H1 (cell line): ENCODE measurements around the gene TAF13. TPM values are rescaled to one million over a fixed set of nuclear protein-coding genes. Genes with fewer than 3 reads are reported as not detected.

ENCODE experiments used
- CTCF ChIA-PET: fragments of 300-600 bp; sonication (Branson Sonifier 250); formaldehyde crosslinking; loops from one replicate; lab custom pipeline; 2021; ENCODE audit not compliant: partially characterized antibody; lab: Charles Lee
- POLR2A ChIA-PET: fragments of 300-600 bp; sonication (Branson Sonifier 250); formaldehyde crosslinking; loops from one replicate; lab custom pipeline; 2021; ENCODE audit warnings: inconsistent platforms; ENCODE audit not compliant: partially characterized antibody; lab: Charles Lee
- DNase-seq, 2 experiments: peaks; one replicate each; pipeline versions ENCODE4 v3.0.0 to v3.0.0-alpha.2; 2010 to 2022; ENCODE audit warnings: low spot score in 2 of 2, low read depth in 1 of 2, mixed read lengths in 1 of 2
- FAIRE-seq: peaks from 2 replicates; lab custom pipeline; 2011; peaks lifted over from hg19 to GRCh38; lab: Jason Lieb, UNC
- H2AFZ ChIP-seq: 2 replicates; pipeline ENCODE4 v1.8.1; 2012; ENCODE audit warnings: low read length, inconsistent platforms
- H2AK5ac ChIP-seq: 2 replicates; pipeline ENCODE4 v1.6.1; 2013; ENCODE audit warnings: low read depth, low read length
- H2BK120ac ChIP-seq: replicated peaks from 2 replicates; pipeline ENCODE3; 2013; ENCODE audit warnings: low read depth, low read length, inconsistent platforms
- H2BK12ac ChIP-seq: 2 replicates; pipeline ENCODE4 v1.6.1; 2013; ENCODE audit warnings: low read depth, low read length
- H2BK15ac ChIP-seq: 2 replicates; pipeline ENCODE4 v1.6.1; 2013; ENCODE audit warnings: low read length
- H2BK20ac ChIP-seq: 2 replicates; pipeline ENCODE4 v1.6.1; 2013; ENCODE audit warnings: low read length
- H2BK5ac ChIP-seq: 2 replicates; pipeline ENCODE4 v1.6.1; 2013; ENCODE audit warnings: low read depth, low read length
- H3K14ac ChIP-seq: 2 replicates; pipeline ENCODE4 v1.6.1; 2013; ENCODE audit warnings: inconsistent platforms; ENCODE audit not compliant: insufficient read length
- H3K18ac ChIP-seq: 2 replicates; pipeline ENCODE4 v1.6.1; 2013; ENCODE audit warnings: low read length; ENCODE audit errors: extremely low read depth
- H3K23ac ChIP-seq: 2 replicates; pipeline ENCODE4 v1.6.1; 2013; ENCODE audit warnings: inconsistent platforms; ENCODE audit not compliant: insufficient read length
- H3K23me2 ChIP-seq: 2 replicates; pipeline ENCODE4 v1.6.1; 2013; ENCODE audit warnings: low read depth, low read length
- H3K27ac ChIP-seq: 2 replicates; pipeline ENCODE4 v1.6.1; 2011; ENCODE audit warnings: low read depth, low read length, inconsistent platforms
- H3K27me3 ChIP-seq, 4 experiments: replicated peaks in 1 of 4; 1 replicate in 1 of 4; 2 replicates in 3 of 4; pipeline versions ENCODE4 v1.6.1 to v1.8.1; 2011 to 2013; ENCODE audit warnings: low read length in 3 of 4, mild to moderate bottlenecking in 3 of 4, inconsistent platforms in 2 of 4, mixed read lengths in 2 of 4, moderate library complexity in 1 of 4; ENCODE audit not compliant: control insufficient read depth in 3 of 4, insufficient read depth in 3 of 4; ENCODE audit errors: extremely low read depth in 1 of 4
- H3K36me3 ChIP-seq, 4 experiments: 2 replicates each; pipeline versions ENCODE4 v1.6.1 to v1.8.1; 2011 to 2013; ENCODE audit warnings: mild to moderate bottlenecking in 4 of 4, low read length in 3 of 4, moderate library complexity in 2 of 4, control low read depth in 1 of 4, inconsistent platforms in 1 of 4; ENCODE audit not compliant: insufficient read depth in 4 of 4, control insufficient read depth in 2 of 4
- H3K4ac ChIP-seq: replicated peaks from 2 replicates; pipeline ENCODE3; 2013; ENCODE audit warnings: low read length, low read depth, mixed read lengths, inconsistent platforms; ENCODE audit not compliant: insufficient read length
- H3K4me1 ChIP-seq, 4 experiments: replicated peaks in 1 of 4; 1 replicate in 1 of 4; 2 replicates in 3 of 4; pipeline versions ENCODE4 v1.6.1 to v1.8.1; 2011 to 2013; ENCODE audit warnings: low read length in 3 of 4, inconsistent platforms in 2 of 4, mixed read lengths in 1 of 4; ENCODE audit not compliant: insufficient read depth in 4 of 4, control insufficient read depth in 3 of 4
- H3K4me2 ChIP-seq, 2 experiments: 2 replicates each; pipeline versions ENCODE4 v1.6.1 to v1.8.1; 2011 to 2013; ENCODE audit warnings: low read depth in 2 of 2, low read length in 2 of 2, control low read depth in 1 of 2, inconsistent platforms in 1 of 2, mild to moderate bottlenecking in 1 of 2; ENCODE audit not compliant: insufficient read depth in 1 of 2
- H3K4me3 ChIP-seq, 4 experiments: fragments of 200-600, 300-600 bp in 1 of 4; sonication (generic), shearing (Covaris generic), sonication (Bioruptor Twin) in 1 of 4; 2 replicates each; pipeline versions ENCODE4 v1.5.1 to v1.8.1; 2011 to 2016; ENCODE audit warnings: low read length in 4 of 4, low read depth in 3 of 4, control low read depth in 2 of 4, inconsistent platforms in 2 of 4, mild to moderate bottlenecking in 2 of 4, mixed read lengths in 1 of 4, moderate library complexity in 1 of 4; ENCODE audit not compliant: insufficient read depth in 2 of 4; ENCODE audit errors: extremely low read depth in 1 of 4
- H3K56ac ChIP-seq: replicated peaks from 2 replicates; pipeline ENCODE3; 2013; ENCODE audit warnings: low read depth, mild to moderate bottlenecking, mixed read lengths, low read length, inconsistent platforms; ENCODE audit not compliant: insufficient read length
- H3K79me1 ChIP-seq: 2 replicates; pipeline ENCODE4 v1.6.1; 2013; ENCODE audit warnings: low read depth, low read length, control low read depth
- H3K79me2 ChIP-seq, 2 experiments: 2 replicates each; pipeline versions ENCODE4 v1.6.1 to v1.8.1; 2012 to 2013; ENCODE audit warnings: low read length in 2 of 2, mild to moderate bottlenecking in 2 of 2, inconsistent platforms in 1 of 2; ENCODE audit not compliant: insufficient read depth in 2 of 2, control insufficient read depth in 1 of 2
- H3K9ac ChIP-seq, 4 experiments: replicated peaks in 1 of 4; 1 replicate in 1 of 4; 2 replicates in 3 of 4; pipeline versions ENCODE4 v1.6.1 to v1.8.1; 2011 to 2013; ENCODE audit warnings: low read depth in 3 of 4, low read length in 3 of 4, control low read depth in 2 of 4, mild to moderate bottlenecking in 2 of 4, moderate library complexity in 2 of 4, inconsistent platforms in 1 of 4; ENCODE audit errors: extremely low read depth in 1 of 4
- H3K9me3 ChIP-seq, 2 experiments: 2 replicates each; pipeline versions ENCODE4 v1.6.1 to v1.8.1; 2012 to 2013; ENCODE audit warnings: mild to moderate bottlenecking in 2 of 2, moderate library complexity in 2 of 2, control low read depth in 1 of 2, inconsistent platforms in 1 of 2, low read depth in 1 of 2, low read length in 1 of 2, mixed read lengths in 1 of 2; ENCODE audit not compliant: insufficient read depth in 2 of 2
- H4K20me1 ChIP-seq, 2 experiments: replicated peaks in 1 of 2; 2 replicates each; pipeline versions ENCODE3 to v1.8.1; 2011 to 2013; ENCODE audit warnings: inconsistent platforms in 2 of 2, low read length in 2 of 2, mild to moderate bottlenecking in 1 of 2; ENCODE audit not compliant: insufficient read depth in 2 of 2, control insufficient read depth in 1 of 2
- H4K5ac ChIP-seq: 2 replicates; pipeline ENCODE4 v1.6.1; 2013; ENCODE audit warnings: low read length, low read depth, mixed read lengths, inconsistent platforms; ENCODE audit not compliant: insufficient read length
- H4K8ac ChIP-seq: 2 replicates; pipeline ENCODE4 v1.8.0; 2013; ENCODE audit warnings: mild to moderate bottlenecking, moderate library complexity, low read length, inconsistent platforms; ENCODE audit not compliant: insufficient read depth; ENCODE audit errors: extremely low read depth
- H4K91ac ChIP-seq: replicated peaks from 2 replicates; pipeline ENCODE3; 2013; ENCODE audit warnings: low read length, mixed read lengths, inconsistent platforms; ENCODE audit not compliant: insufficient read length
- ATF2 ChIP-seq: IDR thresholded peaks from 2 replicates; pipeline ENCODE4 v1.6.1; 2012; ENCODE audit warnings: low read length, inconsistent platforms
- BACH1 ChIP-seq: IDR thresholded peaks from 2 replicates; pipeline ENCODE4 v1.6.1; 2012; ENCODE audit warnings: low read length, improper control_type of control experiment
- BCL11A ChIP-seq, 2 experiments: IDR thresholded peaks; one replicate each; pipeline ENCODE4 v1.6.1; 2011; ENCODE audit warnings: low read depth in 2 of 2, low read length in 2 of 2, mild to moderate bottlenecking in 2 of 2
- CEBPB ChIP-seq: IDR thresholded peaks from 2 replicates; pipeline ENCODE4 v1.6.1; 2012; ENCODE audit warnings: low read depth, low read length
- CREB1 ChIP-seq: IDR thresholded peaks from 2 replicates; pipeline ENCODE4 v1.6.1; 2012; ENCODE audit warnings: inconsistent platforms
- CTBP2 ChIP-seq: IDR thresholded peaks from 2 replicates; pipeline ENCODE4 v1.7.0; 2011; ENCODE audit warnings: borderline replicate concordance, mild to moderate bottlenecking, moderate library complexity, mixed read lengths, low read length; ENCODE audit not compliant: insufficient read depth, insufficient read length
- HDAC2 ChIP-seq, 2 experiments: fragments of 300-600 bp in 1 of 2; sonication (generic) in 1 of 2; IDR thresholded peaks; 2 replicates each; pipeline ENCODE4 v1.6.1; 2011 to 2012; ENCODE audit warnings: low read depth in 2 of 2, low read length in 2 of 2, mild to moderate bottlenecking in 2 of 2, moderate library complexity in 2 of 2, borderline replicate concordance in 1 of 2, inconsistent platforms in 1 of 2
- MAX ChIP-seq: IDR thresholded peaks from 2 replicates; pipeline ENCODE4 v1.6.1; 2012; ENCODE audit warnings: inconsistent platforms
- RXRA ChIP-seq: IDR thresholded peaks from 2 replicates; pipeline ENCODE4 v1.6.1; 2011; ENCODE audit warnings: low read depth, mild to moderate bottlenecking, low read length, moderate library complexity; ENCODE audit not compliant: insufficient read depth
- SP1 ChIP-seq: IDR thresholded peaks from 2 replicates; pipeline ENCODE4 v1.6.1; 2011; ENCODE audit warnings: low read depth, low read length
- SP2 ChIP-seq: IDR thresholded peaks from 2 replicates; pipeline ENCODE4 v1.6.1; 2012; ENCODE audit warnings: mild to moderate bottlenecking, low read length, inconsistent platforms
- SUZ12 ChIP-seq: fragments of 200-600 bp; sonication (generic); IDR thresholded peaks from 2 replicates; pipeline ENCODE4 v1.6.1; 2012; ENCODE audit warnings: mild to moderate bottlenecking, inconsistent platforms, low read length, moderate library complexity, mixed read lengths
- TBP ChIP-seq: IDR thresholded peaks from 2 replicates; pipeline ENCODE4 v1.6.1; 2011; ENCODE audit warnings: low read depth, low read length, improper control_type of control experiment
- WGBS, 2 experiments: shearing (Covaris generic) in 1 of 2; methylation state at CpG; one replicate each; pipeline versions ENCODE4 v1.1.6 to v1.1.7; 2013 to 2015; ENCODE audit warnings: low lambda C conversion rate in 2 of 2, mixed read lengths in 2 of 2, inconsistent platforms in 1 of 2, low coverage in 1 of 2, missing lambda C conversion rate in 1 of 2; ENCODE audit not compliant: insufficient replicate concordance in 2 of 2, insufficient coverage in 1 of 2, insufficient read length in 1 of 2; ENCODE audit errors: extremely low coverage in 1 of 2, missing lambda C conversion rate in 1 of 2; 5-methylcytosine and 5-hydroxymethylcytosine counted together
- polyA plus RNA-seq, 7 experiments: library from polyadenylated mRNA; depleted of rRNA in 3 of 7; stranded (reverse) in 5 of 7; unstranded in 2 of 7; fragments of >200 nt in 5 of 7; fragments of 200-250 nt in 2 of 7; gene quantifications; 1 replicate in 5 of 7; 2 replicates in 1 of 7; 4 replicates in 1 of 7; pipeline versions ENCODE4 v1.2.1 to v1.2.3, GENCODE V29; 2011 to 2013; ENCODE audit warnings: missing spikeins in 2 of 7, mixed read lengths in 2 of 7
- total RNA-seq: library from RNA; stranded (reverse); fragmentation: NEBNext Ultra II Directional; extraction: Animal tissue kit (Norgen Biotek cat#: 25700); gene quantifications from 2 replicates; pipeline ENCODE4 v1.2.1, GENCODE V29; 2021

The TAF13 gene
- total and polyA plus RNA-seq, 2 of the 8 experiments (the other 6 are each of a cell fraction or from before 2014, with no cell fraction given) = 13.1 to 41.7 TPM

- H2AFZ ChIP-seq = no peak overlapping the region
- TF ChIP-seq HDAC2 (IDR thresholded peaks at IDR 0.05; ENCODE audit: borderline replicate concordance in 1 of 2, low read depth in 2 of 2, low read length in 2 of 2) (no peak), BACH1 (no peak), SP1 (no peak), CREB1 (no peak), BCL11A (IDR thresholded peaks at IDR 0.05; ENCODE audit: low read depth in 2 of 2, low read length in 2 of 2) (no peak), ATF2 (no peak), CEBPB (no peak), SUZ12 (no peak), MAX (no peak), CTBP2 (no peak), SP2 (no peak), TBP (no peak), RXRA (no peak)
Measured at GRCh38 chr1:109094871-109095270, 19.1 kb upstream of the TAF13 start.

More at GRCh38 chr1:109094871-109095270, 19.1 kb upstream of the TAF13 start:
- no peak overlapping the region for H2BK120ac ChIP-seq
- H3K4me1 ChIP-seq = no peaks in the 10 kb centered on the region; a peak in 1 of 7 replicates
- H2AK5ac ChIP-seq = no peak overlapping the region
- H3K23ac ChIP-seq = no peak overlapping the region
- no peak overlapping the region for H2BK15ac ChIP-seq
- H4K8ac ChIP-seq = no peak overlapping the region
- H3K9me3 ChIP-seq = no peaks in the 10 kb centered on the region
- H2BK5ac ChIP-seq = no peak overlapping the region
- no peak overlapping the region for H3K4ac ChIP-seq
- H3K56ac ChIP-seq = no peak overlapping the region
- H3K18ac ChIP-seq = no peak overlapping the region
- H4K20me1 ChIP-seq = peaks cover 0 to 2% of the 10 kb centered on the region in 2 experiments
- H4K91ac ChIP-seq = no peak overlapping the region
- no peaks in the 10 kb centered on the region for H3K23me2 ChIP-seq
- FAIRE-seq (no peak), DNase-seq (no peak)
- H4K5ac ChIP-seq = no peak overlapping the region
- WGBS, 2 experiments = 100% methylated on average over 1 of the region's 1 CpG; no CpG with 5 or more reads in 1 of the 2 experiments
- peaks cover 0 to 7% (median 2%) of the 10 kb centered on the region in 4 experiments; a peak in 3 of 8 replicates for H3K36me3 ChIP-seq
- H3K27me3 ChIP-seq = no peaks in the 10 kb centered on the region
- H3K9ac ChIP-seq = no peak overlapping the region
- no peak overlapping the region for H3K4me2 ChIP-seq
- H2BK20ac ChIP-seq = no peak overlapping the region
- H3K4me3 ChIP-seq = no peak overlapping the region
- H2BK12ac ChIP-seq = no peak overlapping the region
- H3K79me2 ChIP-seq = peaks cover 0 to 16% of the 10 kb centered on the region in 2 experiments; a peak in 3 of 4 replicates
- H3K14ac ChIP-seq = no peak overlapping the region
- POLR2A ChIA-PET = interaction anchor here (0.6 to 0.9 kb wide), 3 partner anchors 13 to 34 kb away, joined by 3 read pairs; no protein-coding TSS in a partner anchor
- CTCF ChIA-PET = no interaction called here
- H3K27ac ChIP-seq = no peak overlapping the region
- no peaks in the 10 kb centered on the region for H3K79me1 ChIP-seq
